CD14-positive monocyte (primary cell): ENCODE data around the gene MRPS33. TPM values are rescaled to one million over a fixed set of nuclear protein-coding genes. Genes with fewer than 3 reads are reported as not detected.

ENCODE experiments used
- DNase-seq, 3 donors: peaks; one replicate each; pipeline ENCODE4 v3.0.0-alpha.2; 2011 to 2022
- H2AFZ ChIP-seq: 2 replicates; pipeline ENCODE4 v1.6.0; 2012; ENCODE audit warnings: mild to moderate bottlenecking, low read depth, low read length, inconsistent platforms; ENCODE audit not compliant: insufficient read depth, poor library complexity, severe bottlenecking
- H3K27ac ChIP-seq, 2 donors: 1 replicate in 1 of 2; 2 replicates in 1 of 2; pipeline ENCODE4 v1.5.1; 2012 to 2013; ENCODE audit warnings: low read length in 2 of 2, control low read depth in 1 of 2, inconsistent platforms in 1 of 2, low read depth in 1 of 2, mild to moderate bottlenecking in 1 of 2
- H3K27me3 ChIP-seq, 2 donors: one replicate each; pipeline versions ENCODE4 v1.6.0 to v1.6.1; 2011 to 2013; ENCODE audit warnings: low read length in 2 of 2; ENCODE audit not compliant: control insufficient read depth in 2 of 2, insufficient read depth in 2 of 2
- H3K36me3 ChIP-seq, 2 donors: replicated peaks in 1 of 2; 1 replicate in 1 of 2; 2 replicates in 1 of 2; pipeline versions ENCODE4 v1.5.1 to v1.6.1; 2012 to 2013; ENCODE audit warnings: low read length in 2 of 2, control low read depth in 1 of 2, inconsistent platforms in 1 of 2, mild to moderate bottlenecking in 1 of 2; ENCODE audit not compliant: insufficient read depth in 2 of 2, control insufficient read depth in 1 of 2
- H3K4me1 ChIP-seq, 2 donors: 1 replicate in 1 of 2; 2 replicates in 1 of 2; pipeline versions ENCODE4 v1.5.1 to v1.6.1; 2012 to 2013; ENCODE audit warnings: low read length in 2 of 2, control low read depth in 1 of 2, inconsistent platforms in 1 of 2, mild to moderate bottlenecking in 1 of 2, moderate library complexity in 1 of 2; ENCODE audit not compliant: insufficient read depth in 2 of 2, control insufficient read depth in 1 of 2
- H3K4me2 ChIP-seq: replicated peaks from 2 replicates; pipeline ENCODE3; 2012; ENCODE audit warnings: low read length, moderate library complexity, mild to moderate bottlenecking; ENCODE audit not compliant: poor library complexity, severe bottlenecking; ENCODE audit errors: extremely low read depth
- H3K4me3 ChIP-seq, 3 experiments: fragments of 200-600 bp in 1 of 3; sonication (generic) in 1 of 3; replicated peaks in 1 of 3; 1 replicate in 2 of 3; 2 replicates in 1 of 3; pipeline ENCODE4 v1.5.1; 2011 to 2013; ENCODE audit warnings: low read length in 3 of 3, mild to moderate bottlenecking in 3 of 3, control low read depth in 2 of 3, low read depth in 2 of 3, inconsistent platforms in 1 of 3, moderate library complexity in 1 of 3
- H3K79me2 ChIP-seq: 2 replicates; pipeline ENCODE4 v1.6.0; 2012; ENCODE audit warnings: mild to moderate bottlenecking, control low read depth, inconsistent platforms, low read length, moderate library complexity; ENCODE audit not compliant: insufficient read depth
- H3K9ac ChIP-seq: 2 replicates; pipeline ENCODE4 v1.6.0; 2017; ENCODE audit warnings: low read length, mild to moderate bottlenecking; ENCODE audit not compliant: insufficient read depth, poor library complexity, severe bottlenecking
- H3K9me3 ChIP-seq, 2 donors: replicated peaks in 1 of 2; 1 replicate in 1 of 2; 2 replicates in 1 of 2; pipeline versions ENCODE4 v1.5.1 to v1.6.1; 2012 to 2013; ENCODE audit warnings: low read length in 2 of 2, control low read depth in 1 of 2; ENCODE audit not compliant: control insufficient read depth in 1 of 2, insufficient read depth in 1 of 2
- H4K20me1 ChIP-seq: 2 replicates; pipeline ENCODE4 v1.6.0; 2012; ENCODE audit warnings: mild to moderate bottlenecking, low read length, control low read depth, moderate library complexity; ENCODE audit not compliant: insufficient read depth
- H3K27ac Mint-ChIP-seq, 7 donors: one replicate each; pipeline ENCODE4 v1.8.0; 2020; ENCODE audit warnings: mild to moderate bottlenecking in 7 of 7, mixed read lengths in 7 of 7, moderate library complexity in 6 of 7, inconsistent platforms in 2 of 7
- H3K27me3 Mint-ChIP-seq, 3 donors: one replicate each; pipeline ENCODE4 v1.8.0; 2021 to 2022; ENCODE audit warnings: low read depth in 3 of 3, mild to moderate bottlenecking in 3 of 3, mixed read lengths in 3 of 3, moderate library complexity in 3 of 3, inconsistent platforms in 1 of 3
- H3K36me3 Mint-ChIP-seq, 2 donors: one replicate each; pipeline ENCODE4 v1.8.0; 2020; ENCODE audit warnings: mixed read lengths in 2 of 2, inconsistent platforms in 1 of 2, mild to moderate bottlenecking in 1 of 2
- H3K4me1 Mint-ChIP-seq: one replicate; pipeline ENCODE4 v1.8.0; 2020; ENCODE audit warnings: mild to moderate bottlenecking, mixed read lengths
- H3K4me3 Mint-ChIP-seq, 2 donors: one replicate each; pipeline ENCODE4 v1.8.0; 2020; ENCODE audit warnings: mild to moderate bottlenecking in 2 of 2, mixed read lengths in 2 of 2, moderate library complexity in 1 of 2
- H3K9me3 Mint-ChIP-seq, 7 donors: one replicate each; pipeline ENCODE4 v1.8.0; 2020 to 2022; ENCODE audit warnings: mixed read lengths in 7 of 7, mild to moderate bottlenecking in 6 of 7, moderate library complexity in 6 of 7, inconsistent platforms in 2 of 7
- WGBS: methylation state at CpG from one replicate; pipeline ENCODE4 v1.1.5; 2013; ENCODE audit warnings: missing lambda C conversion rate; ENCODE audit not compliant: insufficient coverage; 5-methylcytosine and 5-hydroxymethylcytosine counted together
- intact Hi-C, 2 donors: fragments of 100-400 bp; cut with micrococcal nuclease; formaldehyde crosslinking; loops; one replicate each; pipeline versions ENCODE4 v1.15.0 to v1.15.1; 2023
- polyA plus RNA-seq, 3 donors: library from polyadenylated mRNA; depleted of rRNA in 1 of 3; unstranded in 2 of 3; stranded (reverse) in 1 of 3; fragments of 300-500 nt in 2 of 3; fragments of >200 nt in 1 of 3; fragmentation: Illumina TruSeq in 2 of 3; gene quantifications; 1 replicate in 2 of 3; 2 replicates in 1 of 3; pipeline ENCODE4 v1.2.3, GENCODE V29; 2012 to 2021
- TF ChIP-seq, protein P1 (sequence below): fragments of 200-600 bp; IDR thresholded peaks from one replicate; pipeline ENCODE4 v1.8.0; 2022; ENCODE audit warnings: antibody characterized with exemption, mild to moderate bottlenecking

Gene MRPS33
- polyA plus RNA-seq, 3 donors, result 8.9 to 52.7 (median 45.0) TPM

- Histone ChIP-seq H3K79me2 (no peaks in the 10 kb centered on the region), H4K20me1 (no peaks in the 10 kb centered on the region), H3K9me3 (peaks cover 5 to 6% of the 10 kb centered on the region in 2 donors), H3K4me1 (peaks cover 10 to 22% of the 10 kb centered on the region in 2 donors), H2AFZ (peak overlapping the region; percentile 29), H3K27me3 (no peaks in the 10 kb centered on the region), H3K9ac (no peak overlapping the region), H3K4me2 (peak overlapping the region; percentile 17), H3K36me3 (no peaks in the 10 kb centered on the region), H3K4me3 (no peak overlapping the region), H3K27ac (no peak overlapping the region)
- no peaks in the 10 kb centered on the region for H3K27me3 Mint-ChIP-seq
- H3K4me3 Mint-ChIP-seq, result peak overlapping the region in 1 of 2 donors; percentile 26
- H3K27ac Mint-ChIP-seq, result peak overlapping the region in 1 of 7 donors; percentile 38
- 0% methylated on average over 2 of the region's 2 CpGs for WGBS
- peaks cover 39% of the 10 kb centered on the region for H3K4me1 Mint-ChIP-seq
- no peak for DNase-seq
- H3K36me3 Mint-ChIP-seq, result no peaks in the 10 kb centered on the region
- H3K9me3 Mint-ChIP-seq, result peaks cover 0 to 7% (median 4%) of the 10 kb centered on the region in 7 donors
- intact Hi-C loops, result loop anchor here (10.0 kb wide), 1 partner anchor 167 kb away; no protein-coding TSS in a partner anchor
- TF ChIP-seq, protein P1, sequence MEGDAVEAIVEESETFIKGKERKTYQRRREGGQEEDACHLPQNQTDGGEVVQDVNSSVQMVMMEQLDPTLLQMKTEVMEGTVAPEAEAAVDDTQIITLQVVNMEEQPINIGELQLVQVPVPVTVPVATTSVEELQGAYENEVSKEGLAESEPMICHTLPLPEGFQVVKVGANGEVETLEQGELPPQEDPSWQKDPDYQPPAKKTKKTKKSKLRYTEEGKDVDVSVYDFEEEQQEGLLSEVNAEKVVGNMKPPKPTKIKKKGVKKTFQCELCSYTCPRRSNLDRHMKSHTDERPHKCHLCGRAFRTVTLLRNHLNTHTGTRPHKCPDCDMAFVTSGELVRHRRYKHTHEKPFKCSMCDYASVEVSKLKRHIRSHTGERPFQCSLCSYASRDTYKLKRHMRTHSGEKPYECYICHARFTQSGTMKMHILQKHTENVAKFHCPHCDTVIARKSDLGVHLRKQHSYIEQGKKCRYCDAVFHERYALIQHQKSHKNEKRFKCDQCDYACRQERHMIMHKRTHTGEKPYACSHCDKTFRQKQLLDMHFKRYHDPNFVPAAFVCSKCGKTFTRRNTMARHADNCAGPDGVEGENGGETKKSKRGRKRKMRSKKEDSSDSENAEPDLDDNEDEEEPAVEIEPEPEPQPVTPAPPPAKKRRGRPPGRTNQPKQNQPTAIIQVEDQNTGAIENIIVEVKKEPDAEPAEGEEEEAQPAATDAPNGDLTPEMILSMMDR, result no peak
Measured at GRCh38 chr7:140981951-140982350, 32.8 kb downstream of the MRPS33 start.

GRCh38 chr7:140977741-140978140, 37.0 kb downstream of the MRPS33 start:
- Mint-ChIP-seq H3K27me3 (peaks cover 0 to 2% (median 0%) of the 10 kb centered on the region in 3 donors), H3K4me3 (no peak overlapping the region), H3K4me1 (peaks cover 39% of the 10 kb centered on the region), H3K36me3 (no peaks in the 10 kb centered on the region), H3K27ac (no peak overlapping the region), H3K9me3 (peaks cover 0 to 2% (median 0%) of the 10 kb centered on the region in 7 donors)
- no peaks in the 10 kb centered on the region for H4K20me1 ChIP-seq
- intact Hi-C loops, result no loop called here
- no peak overlapping the region for H3K4me2 ChIP-seq
- WGBS, result no CpG with 5 or more reads among the region's 1 CpG
- H3K9ac ChIP-seq, result no peak overlapping the region
- no peaks in the 10 kb centered on the region for H3K9me3 ChIP-seq
- no peak overlapping the region for H3K4me3 ChIP-seq
- H3K36me3 ChIP-seq, result no peaks in the 10 kb centered on the region
- no peak overlapping the region for H2AFZ ChIP-seq
- no peaks in the 10 kb centered on the region for H3K27me3 ChIP-seq
- H3K27ac ChIP-seq, result no peak overlapping the region
- no peaks in the 10 kb centered on the region for H3K79me2 ChIP-seq
- H3K4me1 ChIP-seq, result peaks cover 10 to 21% of the 10 kb centered on the region in 2 donors
- TF ChIP-seq, protein P1, result no peak
- DNase-seq, result no peak
